MCF 10A (cell line): ENCODE data around the gene PTPRT. TPM values are rescaled to one million over a fixed set of nuclear protein-coding genes. Genes with fewer than 3 reads are reported as not detected.

Experiments
- BruUV-seq: library from RNA; stranded (reverse); fragments of 400-500 nt; replicated peaks from 2 replicates; lab custom pipeline; 2021; lab: Mats Ljungman, UMichigan
- CTCF ChIA-PET: fragments of 300-600 bp; sonication (Branson Sonifier 250); formaldehyde crosslinking; extraction: SDS; loops from one replicate; lab custom pipeline; 2021; ENCODE audit warnings: antibody characterized with exemption, inconsistent platforms; lab: Yijun Ruan, JAX
- POLR2A ChIA-PET: fragments of 300-600, 350-650 bp; sonication (Branson Sonifier 250); formaldehyde crosslinking; extraction: SDS; loops from one replicate; lab custom pipeline; 2020; ENCODE audit warnings: antibody characterized with exemption, inconsistent platforms; lab: Yijun Ruan, JAX
- DNase-seq: peaks from one replicate; pipeline ENCODE4 v3.0.0-alpha.2; 2018; ENCODE audit not compliant: unreplicated experiment
- H3K27ac Mint-ChIP-seq: one replicate; pipeline ENCODE4 v1.8.0; 2022; ENCODE audit warnings: mild to moderate bottlenecking, low read depth, mixed read lengths; ENCODE audit not compliant: unreplicated experiment
- H3K27me3 Mint-ChIP-seq: one replicate; pipeline ENCODE4 v1.8.0; 2022; ENCODE audit warnings: mixed read lengths; ENCODE audit not compliant: insufficient read depth, unreplicated experiment
- H3K36me3 Mint-ChIP-seq: one replicate; pipeline ENCODE4 v1.8.0; 2022; ENCODE audit warnings: mild to moderate bottlenecking, moderate library complexity, mixed read lengths; ENCODE audit not compliant: insufficient read depth, unreplicated experiment
- H3K4me1 Mint-ChIP-seq: one replicate; pipeline ENCODE4 v1.8.0; 2022; ENCODE audit warnings: mixed read lengths; ENCODE audit not compliant: insufficient read depth, unreplicated experiment
- H3K4me3 Mint-ChIP-seq: one replicate; pipeline ENCODE4 v1.8.0; 2022; ENCODE audit warnings: mild to moderate bottlenecking, moderate library complexity, mixed read lengths; ENCODE audit not compliant: unreplicated experiment
- H3K9me3 Mint-ChIP-seq: one replicate; pipeline ENCODE4 v1.8.0; 2022; ENCODE audit warnings: mixed read lengths; ENCODE audit not compliant: unreplicated experiment
- CTCF ChIP-seq: fragments of 200-600 bp; IDR thresholded peaks from one replicate; pipeline ENCODE4 v1.8.0; 2022; ENCODE audit warnings: antibody characterized with exemption, mild to moderate bottlenecking; ENCODE audit not compliant: unreplicated experiment
- intact Hi-C: fragments of 100-400 bp; cut with micrococcal nuclease; formaldehyde crosslinking; loops from 2 replicates; pipeline ENCODE4 v1.14.1; 2022
- total RNA-seq: library from RNA; stranded (reverse); gene quantifications from 2 replicates; pipeline ENCODE4 v1.2.3, GENCODE V29; 2022

The PTPRT gene
- total RNA-seq, 1 experiment from 2014 or later, result not detected

- ChIA-PET POLR2A (no interaction called here), CTCF (no interaction called here)
- intact Hi-C loops, result no loop called here
- H3K27me3 Mint-ChIP-seq, result no peaks in the 10 kb centered on the region
- TF ChIP-seq CTCF, result no peak
- H3K36me3 Mint-ChIP-seq, result no peaks in the 10 kb centered on the region
- peaks cover 34% of the 10 kb centered on the region for H3K9me3 Mint-ChIP-seq
- no peak overlapping the region for H3K27ac Mint-ChIP-seq
- no peak for DNase-seq
- BruUV-seq, result no TSS peak
- H3K4me3 Mint-ChIP-seq, result no peak overlapping the region
- no peaks in the 10 kb centered on the region for H3K4me1 Mint-ChIP-seq
Measured at GRCh38 chr20:42752620-42753019, 437.1 kb downstream of the PTPRT start.

DNA sequence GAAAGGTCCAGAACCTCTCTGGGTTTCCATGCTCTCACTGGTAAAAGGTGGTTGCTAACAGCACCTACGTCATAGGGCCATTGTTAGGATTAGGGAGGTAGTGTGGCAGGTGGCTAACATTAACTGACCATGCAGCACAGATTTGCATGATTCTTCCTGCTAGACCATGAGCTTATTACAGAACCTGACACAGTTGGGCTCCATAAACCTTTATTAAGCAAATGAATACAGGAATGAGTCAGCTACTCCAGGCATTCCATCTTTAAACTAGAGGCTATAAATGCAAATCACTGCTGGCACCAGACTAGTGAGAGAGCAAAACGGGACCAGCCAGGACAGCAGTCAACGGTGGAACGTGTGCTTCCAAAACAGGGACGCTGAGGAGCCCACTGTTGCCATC is 440.1 kb downstream of the PTPRT start:
- Mint-ChIP-seq H3K27ac (no peak overlapping the region), H3K36me3 (no peaks in the 10 kb centered on the region), H3K4me1 (no peaks in the 10 kb centered on the region), H3K9me3 (peaks cover 30% of the 10 kb centered on the region), H3K27me3 (no peaks in the 10 kb centered on the region), H3K4me3 (no peak overlapping the region)
- DNase-seq, result no peak
- no peak for TF ChIP-seq CTCF
- intact Hi-C loops, result no loop called here
- CTCF ChIA-PET, result no interaction called here
- BruUV-seq, result no TSS peak
- POLR2A ChIA-PET, result interaction anchor here (1.2 kb wide), 1 partner anchor 9 kb away, joined by 4 read pairs; no protein-coding TSS in a partner anchor

- ChIA-PET POLR2A (interaction anchor here (1.2 kb wide), 1 partner anchor 11 kb away, joined by 4 read pairs; no protein-coding TSS in a partner anchor), CTCF (interaction anchor here (0.9 kb wide), 1 partner anchor 85 kb away, joined by 3 read pairs; no protein-coding TSS in a partner anchor)
- no peak overlapping the region for H3K4me3 Mint-ChIP-seq
- no peaks in the 10 kb centered on the region for H3K4me1 Mint-ChIP-seq
- intact Hi-C loops, result no loop called here
- no TSS peak for BruUV-seq
- H3K9me3 Mint-ChIP-seq, result peaks cover 38% of the 10 kb centered on the region
- no peak for DNase-seq
- H3K27me3 Mint-ChIP-seq, result no peaks in the 10 kb centered on the region
- no peak for TF ChIP-seq CTCF
- no peaks in the 10 kb centered on the region for H3K36me3 Mint-ChIP-seq
- no peak overlapping the region for H3K27ac Mint-ChIP-seq
Measured at GRCh38 chr20:42747765-42748411, 441.8 kb downstream of the PTPRT start.

- intact Hi-C loops, result no loop called here
- no peak overlapping the region for H3K27ac Mint-ChIP-seq
- ChIA-PET CTCF (no interaction called here), POLR2A (interaction anchor here (0.6 kb wide), 1 partner anchor 248 kb away, joined by 3 read pairs; no protein-coding TSS in a partner anchor)
- no peak for DNase-seq
- no TSS peak for BruUV-seq
- H3K9me3 Mint-ChIP-seq, result peaks cover 43% of the 10 kb centered on the region
- H3K4me3 Mint-ChIP-seq, result no peak overlapping the region
- no peak for TF ChIP-seq CTCF
- no peaks in the 10 kb centered on the region for H3K27me3 Mint-ChIP-seq
- H3K36me3 Mint-ChIP-seq, result no peaks in the 10 kb centered on the region
- no peaks in the 10 kb centered on the region for H3K4me1 Mint-ChIP-seq
Measured at GRCh38 chr20:42744756-42745465, 444.8 kb downstream of the PTPRT start.
